Mesendoderm (in vitro differentiated cells): ENCODE measurements around the gene LRIG3.

ENCODE experiments used
- DNase-seq: peaks from one replicate; pipeline ENCODE4 v3.0.0; 2013
- H2AK5ac ChIP-seq: 2 replicates; pipeline ENCODE4 v1.6.1; 2013; ENCODE audit warnings: low read length, inconsistent platforms
- H2BK120ac ChIP-seq: 2 replicates; pipeline ENCODE4 v1.6.1; 2013; ENCODE audit warnings: low read depth, mild to moderate bottlenecking, low read length, moderate library complexity, mixed read lengths
- H2BK15ac ChIP-seq: replicated peaks from 2 replicates; pipeline ENCODE4 v1.6.1; 2013; ENCODE audit warnings: low read depth, mild to moderate bottlenecking, moderate library complexity
- H2BK5ac ChIP-seq: 2 replicates; pipeline ENCODE4 v1.6.1; 2013; ENCODE audit warnings: low read length, inconsistent platforms
- H3K18ac ChIP-seq: 2 replicates; pipeline ENCODE4 v1.6.1; 2013; ENCODE audit warnings: mild to moderate bottlenecking, low read length, mixed read lengths
- H3K23ac ChIP-seq: one replicate; pipeline ENCODE4 v1.6.1; 2013; ENCODE audit warnings: low read length
- H3K27ac ChIP-seq: 2 replicates; pipeline ENCODE4 v1.5.1; 2013; ENCODE audit warnings: low read depth, mild to moderate bottlenecking, inconsistent platforms, low read length, moderate library complexity
- H3K27me3 ChIP-seq: 2 replicates; pipeline ENCODE4 v1.6.1; 2013; ENCODE audit warnings: low read length, control low read depth, mild to moderate bottlenecking, inconsistent platforms; ENCODE audit not compliant: insufficient read depth, poor library complexity
- H3K36me3 ChIP-seq: 2 replicates; pipeline ENCODE4 v1.6.1; 2013; ENCODE audit warnings: low read length, inconsistent platforms; ENCODE audit not compliant: control insufficient read depth, insufficient read depth
- H3K4ac ChIP-seq: one replicate; pipeline ENCODE4 v1.6.1; 2013; ENCODE audit warnings: low read depth, mild to moderate bottlenecking, low read length, moderate library complexity
- H3K4me1 ChIP-seq: 2 replicates; pipeline ENCODE4 v1.6.1; 2013; ENCODE audit warnings: low read depth, low read length, inconsistent platforms; ENCODE audit not compliant: control insufficient read depth
- H3K4me2 ChIP-seq: 2 replicates; pipeline ENCODE4 v1.6.1; 2013; ENCODE audit warnings: low read length
- H3K4me3 ChIP-seq: 2 replicates; pipeline ENCODE4 v1.5.1; 2013; ENCODE audit warnings: mild to moderate bottlenecking, low read length
- H3K56ac ChIP-seq: one replicate; pipeline ENCODE4 v1.6.1; 2013; ENCODE audit warnings: low read length
- H3K79me1 ChIP-seq: 2 replicates; pipeline ENCODE4 v1.6.1; 2013; ENCODE audit warnings: low read length, inconsistent platforms
- H3K79me2 ChIP-seq: 2 replicates; pipeline ENCODE4 v1.6.1; 2013; ENCODE audit warnings: mild to moderate bottlenecking, low read length; ENCODE audit not compliant: control insufficient read depth, insufficient read depth
- H3K9ac ChIP-seq: 2 replicates; pipeline ENCODE4 v1.6.1; 2013; ENCODE audit warnings: low read length, inconsistent platforms
- H4K5ac ChIP-seq: one replicate; pipeline ENCODE4 v1.6.1; 2013; ENCODE audit warnings: low read length
- H4K8ac ChIP-seq: one replicate; pipeline ENCODE4 v1.6.1; 2013; ENCODE audit warnings: low read depth, mild to moderate bottlenecking, control low read depth, low read length, moderate library complexity
- WGBS: extraction: QIAGEN DNeasy Blood & Tissue Kit; methylation state at CpG from one replicate; pipeline ENCODE4 v1.1.7; 2013; ENCODE audit warnings: low lambda C conversion rate, missing lambda C conversion rate; ENCODE audit not compliant: insufficient coverage; ENCODE audit errors: extremely low coverage; 5-methylcytosine and 5-hydroxymethylcytosine counted together

Gene LRIG3

GRCh38 chr12:58888131-58888783, 32.0 kb downstream of the LRIG3 start:
- Histone ChIP-seq H2BK15ac (no peak overlapping the region), H4K5ac (no peak overlapping the region), H3K4me3 (no peak overlapping the region), H3K56ac (no peak overlapping the region), H3K79me2 (no peaks in the 10 kb centered on the region), H2AK5ac (no peak overlapping the region), H2BK120ac (no peak overlapping the region), H3K23ac (no peak overlapping the region), H3K79me1 (peaks cover 1% of the 10 kb centered on the region), H2BK5ac (no peak overlapping the region), H3K36me3 (peaks cover 6% of the 10 kb centered on the region), H3K4me2 (no peak overlapping the region), H3K18ac (peak overlapping the region; percentile 28), H3K27me3 (no peaks in the 10 kb centered on the region), H3K4ac (no peak overlapping the region), H3K27ac (no peak overlapping the region), H3K4me1 (no peaks in the 10 kb centered on the region), H4K8ac (no peak overlapping the region), H3K9ac (no peak overlapping the region)
- DNase-seq: no peak
- no CpG with 5 or more reads among the region's 4 CpGs for WGBS

- H3K36me3 ChIP-seq: peaks cover 6% of the 10 kb centered on the region
- H3K23ac ChIP-seq: no peak overlapping the region
- H2BK5ac ChIP-seq: no peak overlapping the region
- no peak overlapping the region for H3K4ac ChIP-seq
- no peak overlapping the region for H4K8ac ChIP-seq
- H3K4me2 ChIP-seq: no peak overlapping the region
- no peaks in the 10 kb centered on the region for H3K4me1 ChIP-seq
- WGBS: no CpG with 5 or more reads among the region's 6 CpGs
- H3K56ac ChIP-seq: no peak overlapping the region
- no peak for DNase-seq
- no peak overlapping the region for H3K4me3 ChIP-seq
- H2AK5ac ChIP-seq: no peak overlapping the region
- no peak overlapping the region for H2BK120ac ChIP-seq
- H3K79me1 ChIP-seq: no peaks in the 10 kb centered on the region
- no peaks in the 10 kb centered on the region for H3K27me3 ChIP-seq
- H3K79me2 ChIP-seq: no peaks in the 10 kb centered on the region
- no peak overlapping the region for H3K18ac ChIP-seq
- H3K9ac ChIP-seq: no peak overlapping the region
- no peak overlapping the region for H2BK15ac ChIP-seq
- H3K27ac ChIP-seq: no peak overlapping the region
- no peak overlapping the region for H4K5ac ChIP-seq
Observed at GRCh38 chr12:58887068-58887467, 33.2 kb downstream of the LRIG3 start.

GRCh38 chr12:58886474-58886873, 33.8 kb downstream of the LRIG3 start:
- Histone ChIP-seq H3K9ac (no peak overlapping the region), H3K23ac (no peak overlapping the region), H3K18ac (no peak overlapping the region), H3K79me2 (no peaks in the 10 kb centered on the region), H2BK5ac (no peak overlapping the region), H3K4ac (no peak overlapping the region), H2BK15ac (no peak overlapping the region), H2AK5ac (no peak overlapping the region), H4K5ac (no peak overlapping the region), H4K8ac (no peak overlapping the region), H2BK120ac (no peak overlapping the region), H3K36me3 (peaks cover 6% of the 10 kb centered on the region), H3K27ac (no peak overlapping the region), H3K27me3 (no peaks in the 10 kb centered on the region), H3K4me3 (no peak overlapping the region), H3K4me1 (no peaks in the 10 kb centered on the region), H3K4me2 (no peak overlapping the region), H3K79me1 (no peaks in the 10 kb centered on the region), H3K56ac (no peak overlapping the region)
- WGBS: no CpG with 5 or more reads among the region's 3 CpGs
- no peak for DNase-seq

- Histone ChIP-seq H3K27ac (no peak overlapping the region), H3K23ac (no peak overlapping the region), H3K27me3 (no peaks in the 10 kb centered on the region), H3K56ac (no peak overlapping the region), H2AK5ac (no peak overlapping the region), H3K18ac (no peak overlapping the region), H4K8ac (no peak overlapping the region), H3K4ac (no peak overlapping the region), H3K4me1 (no peaks in the 10 kb centered on the region), H3K79me1 (no peaks in the 10 kb centered on the region), H2BK5ac (no peak overlapping the region), H2BK15ac (no peak overlapping the region), H2BK120ac (no peak overlapping the region), H3K4me3 (no peak overlapping the region), H3K9ac (no peak overlapping the region), H4K5ac (no peak overlapping the region), H3K79me2 (no peaks in the 10 kb centered on the region), H3K4me2 (no peak overlapping the region), H3K36me3 (peaks cover 7% of the 10 kb centered on the region)
- DNase-seq: no peak
- WGBS: no CpG with 5 or more reads among the region's 4 CpGs
Observed at GRCh38 chr12:58884916-58885315, 35.4 kb downstream of the LRIG3 start.

- Histone ChIP-seq H2BK120ac (no peak overlapping the region), H3K4ac (no peak overlapping the region), H4K5ac (no peak overlapping the region), H3K9ac (no peak overlapping the region), H3K36me3 (peaks cover 8% of the 10 kb centered on the region), H3K79me2 (no peaks in the 10 kb centered on the region), H2BK15ac (no peak overlapping the region), H2BK5ac (no peak overlapping the region), H3K27me3 (no peaks in the 10 kb centered on the region), H3K27ac (no peak overlapping the region), H3K56ac (no peak overlapping the region), H2AK5ac (no peak overlapping the region), H3K4me1 (no peaks in the 10 kb centered on the region), H3K4me2 (no peak overlapping the region), H3K18ac (no peak overlapping the region), H3K4me3 (no peak overlapping the region), H3K79me1 (no peaks in the 10 kb centered on the region), H3K23ac (no peak overlapping the region), H4K8ac (no peak overlapping the region)
- WGBS: no CpG with 5 or more reads among the region's 3 CpGs
- no peak for DNase-seq
Observed at GRCh38 chr12:58883576-58884334, 36.5 kb downstream of the LRIG3 start.
